Ramos (cell line): ENCODE measurements around the gene RBM24.
"Not testable (repeated sequence)": the region's sequence is repeated elsewhere in the genome, so short reads cannot be mapped to it uniquely, and the experiment has no call there.

Experiments used
- in situ Hi-C: fragments of 300-500 bp; cut with MboI; formaldehyde crosslinking; loops from one replicate; pipeline ENCODE4 v1.14.3; 2022; ENCODE audit warnings: low sequenced_read_pairs; ENCODE audit not compliant: unreplicated experiment

Gene RBM24

GRCh38 chr6:17289630-17290061 lies 8.5 kb downstream of the RBM24 start:
- in situ Hi-C loops = no loop called here

- in situ Hi-C loops = no loop called here
These were observed 10.6 kb downstream of the RBM24 start for GRCh38 chr6:17291778-17292177.

- in situ Hi-C loops = no loop called here
These were observed 11.5 kb downstream of the RBM24 start for GRCh38 chr6:17292600-17293133.

GRCh38 chr6:17293395-17293794 lies 12.2 kb downstream of the RBM24 start:
- in situ Hi-C loops = no loop called here

- in situ Hi-C loops = no loop called here
These were observed 16.3 kb downstream of the RBM24 start for GRCh38 chr6:17297271-17298080.

GRCh38 chr6:17298257-17298656 lies 17.1 kb downstream of the RBM24 start:
- in situ Hi-C loops = no loop called here

- in situ Hi-C loops = no loop called here
These were observed 18.1 kb downstream of the RBM24 start for GRCh38 chr6:17299222-17299621.

- in situ Hi-C loops = no loop called here
These were observed 18.6 kb downstream of the RBM24 start for GRCh38 chr6:17299750-17300149.

- in situ Hi-C loops = no loop called here
These were observed 19.5 kb downstream of the RBM24 start for GRCh38 chr6:17300637-17301036.

- in situ Hi-C loops = no loop called here
These were observed 22.3 kb downstream of the RBM24 start for GRCh38 chr6:17303444-17303843.

- in situ Hi-C loops = no loop called here
These were observed 24.2 kb downstream of the RBM24 start for GRCh38 chr6:17305219-17306001.

GRCh38 chr6:17311595-17312311 lies 30.6 kb downstream of the RBM24 start:
- in situ Hi-C loops = no loop called here

- in situ Hi-C loops = not testable (repeated sequence)
These were observed 32.1 kb downstream of the RBM24 start for GRCh38 chr6:17313238-17313637.

GRCh38 chr6:17313971-17314370 lies 32.8 kb downstream of the RBM24 start:
- in situ Hi-C loops = no loop called here

GRCh38 chr6:17315262-17315661 lies 34.1 kb downstream of the RBM24 start:
- in situ Hi-C loops = no loop called here

GRCh38 chr6:17318435-17319165 lies 37.4 kb downstream of the RBM24 start:
- in situ Hi-C loops = no loop called here

GRCh38 chr6:17320266-17320665 lies 39.1 kb downstream of the RBM24 start:
- in situ Hi-C loops = not testable (repeated sequence)

GRCh38 chr6:17331238-17331637 lies 50.1 kb downstream of the RBM24 start:
- in situ Hi-C loops = no loop called here

GRCh38 chr6:17334265-17334664 lies 53.1 kb downstream of the RBM24 start:
- in situ Hi-C loops = no loop called here

- in situ Hi-C loops = no loop called here
These were observed 55.3 kb downstream of the RBM24 start for GRCh38 chr6:17336425-17336824.
